GM12878 (cell line): ENCODE results near the gene APOA4. TPM values are rescaled to one million over a fixed set of nuclear protein-coding genes. Genes with fewer than 3 reads are reported as not detected.

Experiments
- ATAC-seq: fragments of 200-7000 bp; cut with Tn5 transposase; 3 replicates; pipeline ENCODE4 v1.9.1; 2020; ENCODE audit warnings: mild to moderate bottlenecking, moderate library complexity
- BruUV-seq: library from RNA; stranded (reverse); fragments of 400-500 nt; replicated peaks from 2 replicates; lab custom pipeline; 2021; lab: Mats Ljungman, UMichigan
- CTCF ChIA-PET: fragments of 300-600 bp; sonication (Branson Sonifier 250); formaldehyde crosslinking; extraction: SDS; loops from one replicate; lab custom pipeline; 2021; ENCODE audit warnings: inconsistent platforms; lab: Yijun Ruan, JAX
- POLR2A ChIA-PET: fragments of 350-600 bp; formaldehyde crosslinking; extraction: SDS; loops from one replicate; lab custom pipeline; 2021; ENCODE audit warnings: inconsistent platforms; lab: Charles Lee
- RAD21 ChIA-PET: fragments of 300-600 bp; sonication (Branson Sonifier 250); formaldehyde crosslinking; loops from one replicate; lab custom pipeline; 2023; ENCODE audit warnings: antibody characterized with exemption; ENCODE audit not compliant: unreplicated experiment; lab: Charles Lee
- SMC1A ChIA-PET: fragments of 300-600 bp; sonication (Branson Sonifier 250); formaldehyde crosslinking; loops from one replicate; lab custom pipeline; 2023; ENCODE audit not compliant: unreplicated experiment, uncharacterized antibody; lab: Charles Lee
- DNase-seq: peaks from one replicate; pipeline ENCODE4 v3.0.0-alpha.2; 2011; ENCODE audit warnings: low read depth, low spot score
- FAIRE-seq: peaks from 3 replicates; lab custom pipeline; 2011; peaks lifted over from hg19 to GRCh38; lab: Jason Lieb, UNC
- H2AFZ ChIP-seq: 2 replicates; pipeline ENCODE4 v1.6.0; 2011; ENCODE audit warnings: low read depth, low read length, control low read depth; ENCODE audit not compliant: control insufficient read depth
- H3K27ac ChIP-seq: 2 replicates; pipeline ENCODE4 v1.5.1; 2011; ENCODE audit warnings: control low read depth; ENCODE audit not compliant: control insufficient read depth, insufficient read depth
- H3K27me3 ChIP-seq, 2 experiments: replicated peaks in 1 of 2; 2 replicates each; pipeline versions ENCODE4 v1.6.0 to v1.6.1; 2011; ENCODE audit warnings: low read length in 1 of 2; ENCODE audit not compliant: control insufficient read depth in 2 of 2, insufficient read depth in 2 of 2
- H3K36me3 ChIP-seq, 2 experiments: 2 replicates each; pipeline ENCODE4 v1.5.1; 2011; ENCODE audit warnings: low read length in 1 of 2; ENCODE audit not compliant: control insufficient read depth in 2 of 2, insufficient read depth in 2 of 2
- H3K4me1 ChIP-seq: 2 replicates; pipeline ENCODE4 v1.6.1; 2011; ENCODE audit warnings: mild to moderate bottlenecking, low read length, moderate library complexity, mixed read lengths; ENCODE audit not compliant: control insufficient read depth, insufficient read depth
- H3K4me2 ChIP-seq: 2 replicates; pipeline ENCODE4 v1.6.0; 2011; ENCODE audit warnings: control low read depth; ENCODE audit not compliant: control insufficient read depth, insufficient read depth
- H3K4me3 ChIP-seq: fragments of 200-600 bp; sonication (generic); 2 replicates; pipeline ENCODE4 v1.5.1; 2016
- H3K79me2 ChIP-seq: 2 replicates; pipeline ENCODE4 v1.6.0; 2011; ENCODE audit warnings: low read length; ENCODE audit not compliant: control insufficient read depth, insufficient read depth
- H3K9ac ChIP-seq: 2 replicates; pipeline ENCODE4 v1.8.0; 2011; ENCODE audit warnings: low read length, control low read depth, mixed read lengths; ENCODE audit not compliant: control insufficient read depth, insufficient read depth
- H3K9me3 ChIP-seq: replicated peaks from 3 replicates; pipeline ENCODE4 v1.5.1; 2011; ENCODE audit warnings: mild to moderate bottlenecking, low read length; ENCODE audit not compliant: control insufficient read depth, insufficient read depth
- H4K20me1 ChIP-seq: 2 replicates; pipeline ENCODE4 v1.6.0; 2011; ENCODE audit not compliant: control insufficient read depth, insufficient read depth
- CBX3 ChIP-seq: fragments of 200-600 bp; sonication (generic); IDR thresholded peaks from 2 replicates; pipeline ENCODE4 v1.6.1; 2016; ENCODE audit warnings: low read depth, borderline replicate concordance
- CHD4 ChIP-seq: fragments of 200-600 bp; sonication (generic); IDR thresholded peaks from 2 replicates; pipeline ENCODE4 v1.6.1; 2016; ENCODE audit warnings: mild to moderate bottlenecking
- FOXM1 ChIP-seq: IDR thresholded peaks from 2 replicates; pipeline ENCODE4 v1.6.1; 2012; ENCODE audit warnings: low read depth, mild to moderate bottlenecking, inconsistent platforms, low read length, moderate library complexity
- IRF5 ChIP-seq: fragments of 450-650 bp; IDR thresholded peaks from 2 replicates; pipeline ENCODE4 v1.6.1; 2017; ENCODE audit warnings: borderline replicate concordance
- JUND ChIP-seq: IDR thresholded peaks from 2 replicates; pipeline ENCODE4 v1.6.1; 2012; ENCODE audit warnings: low read depth, mild to moderate bottlenecking, low read length, improper control_type of control experiment, moderate library complexity
- KAT2A ChIP-seq: conservative IDR thresholded peaks from 2 replicates; pipeline ENCODE4 v1.6.1; 2011; ENCODE audit warnings: low read depth, low read length; ENCODE audit not compliant: control insufficient read depth
- MEF2A ChIP-seq: IDR thresholded peaks from 2 replicates; pipeline ENCODE4 v1.6.1; 2011; ENCODE audit warnings: low read depth, mild to moderate bottlenecking, low read length, moderate library complexity; ENCODE audit not compliant: insufficient read depth
- NBN ChIP-seq: fragments of 450-650 bp; IDR thresholded peaks from 2 replicates; pipeline ENCODE4 v1.6.1; 2016
- SMC3 ChIP-seq: IDR thresholded peaks from 2 replicates; pipeline ENCODE4 v1.6.1; 2011; ENCODE audit warnings: low read length, improper control_type of control experiment, borderline replicate concordance
- TCF7 ChIP-seq: IDR thresholded peaks from 2 replicates; pipeline ENCODE4 v1.6.1; 2014; ENCODE audit warnings: antibody characterized with exemption, borderline replicate concordance
- YY1 ChIP-seq: IDR thresholded peaks from 2 replicates; pipeline ENCODE4 v1.6.1; 2011; ENCODE audit warnings: low read depth, mild to moderate bottlenecking, low read length
- ZSCAN29 ChIP-seq: fragments of 450-650 bp; IDR thresholded peaks from 2 replicates; pipeline ENCODE4 v1.6.1; 2017; ENCODE audit warnings: mild to moderate bottlenecking, moderate library complexity
- WGBS: methylation state at CpG from one replicate; pipeline ENCODE4 v1.1.6; 2016; ENCODE audit warnings: low lambda C conversion rate; ENCODE audit not compliant: insufficient replicate concordance, insufficient coverage; ENCODE audit errors: missing lambda C conversion rate; 5-methylcytosine and 5-hydroxymethylcytosine counted together
- in situ Hi-C: fragments of 300-500 bp; cut with MboI; formaldehyde crosslinking; loops from 9 replicates; pipeline ENCODE4 v1.14.3; 2018; ENCODE audit warnings: mixed read lengths
- intact Hi-C: fragments of 100-400 bp; cut with micrococcal nuclease; formaldehyde crosslinking; loops from one replicate; pipeline ENCODE4 v1.14.2; 2022; ENCODE audit not compliant: unreplicated experiment
- polyA plus RNA-seq, 11 experiments: library from polyadenylated mRNA; depleted of rRNA in 4 of 11; unstranded in 6 of 11; stranded (reverse) in 5 of 11; fragments of >200 nt; fragmentation: Nextera tagmentation in 4 of 11; fragmentation: Illumina TruSeq in 1 of 11; extraction: Ambion mirVana in 4 of 11; extraction: Trizol in 1 of 11; gene quantifications; 1 replicate in 1 of 11; 2 replicates in 10 of 11; pipeline versions ENCODE4 v1.2.1 to v1.2.3, GENCODE V29; 2011 to 2016; ENCODE audit warnings: inconsistent platforms in 2 of 11, missing spikeins in 2 of 11, low read depth in 1 of 11
- total RNA-seq, 4 experiments: library from RNA; depleted of rRNA in 3 of 4; stranded (reverse); fragments of >200 nt in 3 of 4; fragmentation: Illumina TruSeq in 1 of 4; extraction: Trizol in 1 of 4; gene quantifications; 2 replicates each; pipeline versions ENCODE4 v1.2.1 to v1.2.3, GENCODE V29; 2013 to 2021
- TF ChIP-seq, protein P1 (sequence below): IDR thresholded peaks from 2 replicates; pipeline ENCODE4 v1.6.1; 2012; ENCODE audit warnings: low read depth, low read length, improper control_type of control experiment

APOA4 gene
- total and polyA plus RNA-seq, 10 of the 15 experiments (the other 5 are each of a cell fraction or from before 2014, with no cell fraction given): not detected

GRCh38 chr11:116826751-116827431 lies 3.8 kb upstream of the APOA4 start:
- 13% methylated on average over 9 of the region's 9 CpGs for WGBS
- in situ Hi-C loops: no loop called here
- no peaks in the 10 kb centered on the region for H4K20me1 ChIP-seq
- H3K9me3 ChIP-seq: no peaks in the 10 kb centered on the region
- FAIRE-seq (no peak), ATAC-seq (no peak), DNase-seq (no peak)
- BruUV-seq: no TSS peak
- H3K27me3 ChIP-seq: no peaks in the 10 kb centered on the region
- no peaks in the 10 kb centered on the region for H3K79me2 ChIP-seq
- no peak overlapping the region for H3K4me3 ChIP-seq
- no peak overlapping the region for H2AFZ ChIP-seq
- no peak overlapping the region for H3K27ac ChIP-seq
- ChIA-PET SMC1A (no interaction called here), POLR2A (no interaction called here), CTCF (interaction anchor here (0.8 kb wide), 1 partner anchor 9 kb away, joined by 3 read pairs; no protein-coding TSS in a partner anchor), RAD21 (no interaction called here)
- no peak overlapping the region for H3K9ac ChIP-seq
- H3K36me3 ChIP-seq: no peaks in the 10 kb centered on the region
- H3K4me2 ChIP-seq: no peak overlapping the region
- H3K4me1 ChIP-seq: no peaks in the 10 kb centered on the region
- TF ChIP-seq FOXM1 (no peak), IRF5 (no peak), CHD4 (no peak), KAT2A (no peak), NBN (no peak), JUND (no peak), CBX3 (no peak), ZSCAN29 (no peak), YY1 (no peak), SMC3 (no peak), MEF2A (no peak), TCF7 (no peak)
- TF ChIP-seq, protein P1, sequence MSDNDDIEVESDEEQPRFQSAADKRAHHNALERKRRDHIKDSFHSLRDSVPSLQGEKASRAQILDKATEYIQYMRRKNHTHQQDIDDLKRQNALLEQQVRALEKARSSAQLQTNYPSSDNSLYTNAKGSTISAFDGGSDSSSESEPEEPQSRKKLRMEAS: no peak
- intact Hi-C loops: no loop called here
